K562 (cell line): ENCODE data around the gene PAF1. TPM values are rescaled to one million over a fixed set of nuclear protein-coding genes. Genes with fewer than 3 reads are reported as not detected.

Experiments used
- ZBTB40 ChIP-seq, 2 experiments: fragments of 450-650 bp in 1 of 2; sonication (generic) in 1 of 2; formaldehyde crosslinking in 1 of 2; IDR thresholded peaks; 2 replicates each; pipeline versions ENCODE4 v1.7.1 to v1.9.0; 2016 to 2022; ENCODE audit warnings: inconsistent platforms in 1 of 2, mild to moderate bottlenecking in 1 of 2, missing genetic modification reagents in 1 of 2
- polyA plus RNA-seq, 8 experiments: library from polyadenylated mRNA; depleted of rRNA in 4 of 8; stranded (reverse) in 5 of 8; unstranded in 3 of 8; fragments of >200 nt; fragmentation: Nextera tagmentation in 2 of 8; fragmentation: Illumina TruSeq in 1 of 8; extraction: Ambion mirVana in 2 of 8; extraction: Trizol in 1 of 8; gene quantifications; 2 replicates each; pipeline versions ENCODE4 v1.2.1 to v1.2.3, GENCODE V29; 2011 to 2014; ENCODE audit warnings: inconsistent platforms in 1 of 8, missing spikeins in 1 of 8
- total RNA-seq, 7 experiments: library from RNA; depleted of rRNA in 6 of 7; stranded (reverse); fragments of >200 nt in 6 of 7; fragmentation: Illumina TruSeq in 2 of 7; extraction: Trizol in 2 of 7; gene quantifications; 2 replicates each; pipeline versions ENCODE4 v1.2.1 to v1.2.3, GENCODE V29; 2011 to 2021; ENCODE audit warnings: low replicate concordance in 1 of 7
- TF ChIP-seq, protein P1 (sequence below), 2 experiments: fragments of 450-650 bp in 1 of 2; sonication (generic) in 1 of 2; formaldehyde crosslinking in 1 of 2; IDR thresholded peaks in 1 of 2; conservative IDR thresholded peaks in 1 of 2; 2 replicates each; pipeline versions ENCODE4 v1.6.1 to v1.8.1; 2016 to 2023; ENCODE audit warnings: mild to moderate bottlenecking in 2 of 2, moderate library complexity in 2 of 2, inconsistent platforms in 1 of 2, missing genetic modification reagents in 1 of 2

The PAF1 gene
- total and polyA plus RNA-seq, 9 of the 15 experiments (the other 6 are each of a cell fraction or from before 2014, with no cell fraction given) = 1.5 to 45.0 (median 33.8) TPM

- TF ChIP-seq ZBTB40 (IDR thresholded peaks at IDR 0.05) (peak; percentile 60; the same call in 1 of the 2 replicates), ZBTB40 (CRISPR knock-in tag; IDR thresholded peaks at IDR 0.05) (no peak)
- TF ChIP-seq, protein P1, sequence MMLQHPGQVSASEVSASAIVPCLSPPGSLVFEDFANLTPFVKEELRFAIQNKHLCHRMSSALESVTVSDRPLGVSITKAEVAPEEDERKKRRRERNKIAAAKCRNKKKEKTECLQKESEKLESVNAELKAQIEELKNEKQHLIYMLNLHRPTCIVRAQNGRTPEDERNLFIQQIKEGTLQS (IDR thresholded peaks at IDR 0.05) = no peak
- TF ChIP-seq, protein P1 (CRISPR knock-in tag; conservative IDR thresholded peaks at IDR 0.05) = no peak
- TF ChIP-seq, all 486 proteins: peak for 6
Measured at GRCh38 chr19:39385629-39386411, 5.1 kb downstream of the PAF1 start (continued).
